Inflammatory macrophage (primary cell): ENCODE results near the gene CBFA2T3.

Experiments
- DNase-seq, 2 donors: peaks; one replicate each; pipeline ENCODE4 v3.0.0-alpha.2; 2020 to 2022

The CBFA2T3 gene

DNA sequence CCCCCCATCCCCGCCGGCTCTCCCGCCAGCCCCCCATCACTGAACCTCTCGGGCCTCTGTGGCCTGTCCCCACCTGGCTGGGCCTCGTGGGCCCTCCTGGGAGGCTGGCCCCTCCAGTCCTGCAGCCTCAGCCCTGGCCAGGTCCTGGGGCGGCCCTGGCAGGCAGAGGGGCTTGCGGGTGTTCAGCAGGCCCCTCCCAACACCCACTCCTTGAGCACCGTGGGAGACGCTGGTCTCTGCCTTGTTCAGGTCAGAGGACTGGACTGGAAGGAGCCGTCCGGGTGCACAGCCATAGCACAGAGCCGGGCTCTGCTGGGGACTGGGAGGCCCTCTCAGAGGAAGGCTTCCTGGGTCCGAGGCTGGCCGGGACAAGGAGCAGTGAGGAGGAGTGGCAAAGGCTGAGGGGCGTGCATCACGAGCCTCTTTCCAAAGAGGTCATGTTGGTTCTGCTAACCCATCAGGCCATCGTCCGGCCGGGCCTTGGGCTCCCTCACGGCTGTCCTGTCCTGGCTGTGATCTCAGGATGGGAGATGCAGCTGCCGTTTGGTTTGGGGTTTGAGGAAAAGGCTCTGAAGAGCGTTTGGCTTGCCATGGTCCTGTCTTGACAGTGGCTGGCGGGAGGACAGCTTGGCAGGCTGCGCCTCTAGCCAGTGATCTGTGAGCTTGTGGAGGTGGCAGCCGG, 104.2 kb downstream of the CBFA2T3 start:
- no peak for DNase-seq

DNA sequence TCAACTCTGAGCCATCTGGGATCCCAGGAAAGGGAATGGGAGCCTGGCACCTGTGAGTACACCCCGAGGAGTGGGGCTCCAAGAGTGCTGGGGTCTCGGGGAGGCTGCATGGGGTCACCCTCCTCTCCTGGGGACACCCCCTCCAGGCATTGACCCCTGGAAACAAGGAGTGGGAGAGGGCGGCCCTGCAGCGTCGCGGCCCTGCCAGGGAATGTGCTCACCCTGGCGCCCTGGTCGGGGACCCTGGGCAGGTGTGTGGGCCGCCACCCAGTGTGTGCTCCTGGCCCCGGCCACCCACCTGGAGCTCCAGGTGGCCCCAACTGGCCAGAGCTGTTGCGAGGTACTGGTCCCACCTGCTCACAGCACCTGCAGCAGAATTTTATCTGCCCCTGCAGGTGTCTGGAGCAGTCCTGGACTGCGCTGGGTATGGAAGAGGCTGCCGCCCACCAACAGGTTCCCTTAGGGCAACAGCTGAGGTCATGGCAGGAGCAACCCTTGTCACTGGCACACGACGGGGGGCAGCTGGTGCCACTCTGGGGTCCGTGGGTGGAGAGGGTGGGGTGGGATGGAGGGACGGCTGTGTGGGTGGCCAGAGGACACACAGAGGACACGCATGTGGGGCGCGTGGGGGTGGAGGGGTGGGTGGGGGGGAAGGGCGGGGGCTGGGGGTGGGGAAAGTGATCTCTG, 105.1 kb downstream of the CBFA2T3 start:
- DNase-seq, result no peak

DNA sequence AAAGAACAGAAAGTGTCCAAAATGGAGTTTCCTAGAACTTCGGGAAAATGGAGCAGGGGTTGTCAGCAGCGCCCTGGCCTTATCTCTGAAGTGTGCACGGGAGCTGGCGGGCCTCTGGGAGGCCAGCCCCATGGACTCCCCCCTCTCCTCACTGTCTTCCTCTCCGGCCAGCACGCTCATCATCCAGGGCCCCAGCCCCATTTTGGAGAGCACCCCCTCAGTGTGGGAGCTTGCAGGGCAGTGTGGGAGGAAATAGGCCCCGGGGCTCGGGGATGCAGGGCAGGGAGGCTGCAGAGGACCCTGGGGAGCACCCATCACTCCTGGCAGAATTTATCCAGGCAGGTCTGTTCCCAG, 105.7 kb downstream of the CBFA2T3 start:
- DNase-seq, result no peak

DNA sequence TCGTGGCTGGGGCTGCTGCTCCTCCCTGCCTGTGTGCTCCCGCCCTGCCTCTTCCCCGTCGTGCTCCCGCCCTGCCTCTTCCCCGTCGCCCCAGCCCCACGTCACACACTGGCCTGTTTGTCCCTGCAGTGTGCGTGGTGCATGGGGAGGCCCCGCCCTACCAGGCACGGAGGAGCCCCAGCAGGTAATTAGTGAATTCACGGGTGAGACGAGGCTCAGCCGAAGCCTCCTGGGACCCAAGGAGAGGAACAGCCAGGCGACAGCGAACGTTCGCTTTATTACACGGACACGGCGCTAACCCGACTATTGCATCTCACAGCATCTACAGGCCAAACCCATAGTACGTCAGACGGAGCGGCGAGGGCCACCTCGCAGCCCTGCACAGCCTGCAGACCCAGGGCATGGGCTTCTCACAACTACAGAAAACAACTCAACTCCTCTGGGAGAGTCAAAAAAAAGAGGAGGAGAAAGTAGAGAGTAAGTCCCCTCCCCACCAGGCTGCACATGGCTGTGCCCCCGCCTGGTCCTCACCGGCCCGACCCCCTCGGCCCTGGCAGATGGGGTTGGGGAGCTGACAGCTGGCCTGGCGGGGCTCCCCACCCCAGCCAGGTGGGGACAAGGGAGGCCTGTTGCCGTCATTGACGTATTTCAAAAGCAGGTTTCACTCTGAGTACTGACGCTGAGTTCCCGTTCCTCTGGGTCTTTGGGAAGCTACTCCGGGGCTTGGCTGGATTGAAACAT, 106.2 kb downstream of the CBFA2T3 start:
- DNase-seq, result peak in 1 of 2 donors; percentile 19

DNA sequence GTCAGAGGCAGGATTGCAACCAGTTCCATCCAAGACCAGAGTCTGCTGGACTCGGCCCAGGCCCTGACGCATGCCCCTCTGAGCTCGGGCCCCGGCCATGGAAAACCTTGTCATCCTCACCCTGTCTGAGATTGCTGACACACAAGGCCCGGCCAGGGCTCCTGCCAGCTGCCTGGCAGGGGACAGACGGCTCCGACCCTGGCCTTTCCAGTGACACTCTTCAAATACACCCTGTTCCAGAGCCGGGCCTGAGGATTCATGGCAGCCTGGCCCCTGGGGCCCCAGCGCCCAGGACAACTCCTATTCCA, 107.4 kb downstream of the CBFA2T3 start:
- no peak for DNase-seq

DNA sequence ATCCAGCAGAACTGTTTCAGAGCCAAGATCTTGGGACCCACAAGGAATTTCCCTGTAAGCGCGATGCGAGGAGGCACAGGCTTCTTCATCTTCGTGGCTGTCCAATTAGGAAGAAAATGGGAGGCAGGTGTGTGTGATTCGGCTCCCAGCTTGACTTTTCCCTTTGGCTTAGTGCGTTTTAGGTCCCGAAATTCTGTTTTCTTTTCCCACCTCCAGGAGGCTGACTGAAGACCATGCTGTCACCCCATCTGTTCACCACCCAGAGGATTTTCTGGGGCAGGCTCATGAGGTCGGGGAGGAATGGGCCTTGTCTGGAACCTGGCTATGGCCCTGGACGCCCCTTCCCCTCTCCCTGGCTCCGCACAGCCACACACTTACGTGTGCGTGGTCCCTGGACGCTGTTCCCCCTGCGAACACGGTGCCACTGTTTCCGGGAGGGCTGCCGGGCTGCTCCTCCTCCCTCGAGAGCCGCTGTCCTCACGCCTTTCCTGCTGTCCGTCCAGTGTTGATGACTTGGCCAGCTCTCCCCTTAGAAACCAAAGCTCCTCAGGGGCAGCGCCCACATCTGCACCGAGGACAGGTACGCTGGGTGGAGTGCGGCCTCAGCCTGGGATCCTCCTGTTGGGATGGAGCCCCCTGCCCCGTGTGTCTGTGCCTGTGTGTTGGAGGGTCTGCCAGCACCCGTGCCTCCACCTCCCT, 107.9 kb downstream of the CBFA2T3 start:
- DNase-seq, result no peak

DNA sequence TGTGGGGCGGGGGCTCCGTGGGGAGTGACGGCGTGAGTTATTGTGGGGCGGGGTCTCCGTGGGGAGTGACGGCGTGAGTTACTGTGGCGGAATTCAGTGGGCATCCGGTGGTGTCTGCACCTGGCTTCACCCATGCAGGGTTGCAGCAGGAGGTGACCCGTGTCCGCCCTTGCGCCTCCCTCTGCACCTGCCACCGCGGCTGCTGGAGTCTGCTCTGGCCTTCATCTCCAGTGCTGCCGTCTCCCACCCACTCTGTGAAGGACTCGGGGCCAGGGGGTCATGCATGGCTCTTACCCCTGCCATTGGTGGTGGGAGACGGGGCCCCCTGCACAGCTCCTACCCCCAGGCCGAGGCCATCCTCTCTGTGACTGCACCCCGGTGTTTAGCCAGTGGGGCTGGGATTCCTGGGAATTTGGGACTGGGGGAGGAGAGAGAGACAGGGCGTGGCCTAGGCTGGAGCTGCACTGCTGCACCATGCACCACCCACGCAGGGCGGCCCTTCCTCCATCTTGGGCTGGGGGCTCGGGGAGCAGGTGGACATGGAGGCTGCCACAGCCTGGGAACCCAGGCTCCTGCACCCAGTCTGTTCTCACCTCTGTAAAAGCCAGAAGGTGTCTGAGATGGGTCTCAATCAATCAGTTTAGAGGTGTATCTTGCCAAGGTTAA, 109.3 kb downstream of the CBFA2T3 start:
- no peak for DNase-seq

DNA sequence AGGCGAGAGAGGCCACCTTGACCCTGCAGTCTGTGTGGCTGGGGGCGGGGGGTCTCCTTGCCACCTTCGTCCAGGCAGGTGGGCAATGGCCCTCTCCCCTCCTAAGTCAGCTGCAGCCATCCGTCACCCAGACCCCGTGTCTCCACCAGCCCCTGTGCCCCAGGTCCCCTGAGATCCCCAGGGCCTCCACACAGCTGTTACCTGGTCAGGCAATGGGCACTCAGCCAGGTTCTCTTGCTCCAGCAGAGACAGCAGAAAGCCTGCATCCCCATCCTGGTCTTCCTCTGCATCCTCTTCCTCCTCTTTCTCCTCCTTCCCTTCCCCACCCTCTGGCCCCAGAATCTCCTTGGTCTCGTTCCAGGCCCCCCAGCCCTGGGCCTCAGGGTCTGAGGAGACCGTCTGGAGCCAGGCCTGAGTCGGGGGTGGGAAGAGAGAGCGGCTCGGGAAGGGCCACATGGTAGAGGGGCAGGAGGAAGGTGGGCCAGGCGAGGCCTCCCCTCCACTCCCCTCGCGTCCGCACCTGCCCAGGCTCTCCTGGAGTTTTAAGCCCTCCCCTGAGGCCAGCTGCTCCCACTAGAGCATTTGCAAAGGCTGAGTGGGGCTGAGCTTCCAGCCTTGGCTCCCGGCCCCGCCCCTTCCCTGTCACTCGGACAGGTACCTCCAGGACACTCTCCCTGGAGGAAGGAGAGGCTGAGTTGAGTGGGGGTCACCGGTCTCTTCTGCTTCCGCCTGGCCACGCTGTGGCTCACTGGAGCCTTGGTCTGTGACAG, 110.7 kb downstream of the CBFA2T3 start, which contains the start of gene PABPN1L:
Gene PABPN1L, minus strand, starts transcription at position 510 of the 770 bp plus-strand sequence. Its CDS starts 54 bp downstream, at position 456.
- no peak for DNase-seq

DNA sequence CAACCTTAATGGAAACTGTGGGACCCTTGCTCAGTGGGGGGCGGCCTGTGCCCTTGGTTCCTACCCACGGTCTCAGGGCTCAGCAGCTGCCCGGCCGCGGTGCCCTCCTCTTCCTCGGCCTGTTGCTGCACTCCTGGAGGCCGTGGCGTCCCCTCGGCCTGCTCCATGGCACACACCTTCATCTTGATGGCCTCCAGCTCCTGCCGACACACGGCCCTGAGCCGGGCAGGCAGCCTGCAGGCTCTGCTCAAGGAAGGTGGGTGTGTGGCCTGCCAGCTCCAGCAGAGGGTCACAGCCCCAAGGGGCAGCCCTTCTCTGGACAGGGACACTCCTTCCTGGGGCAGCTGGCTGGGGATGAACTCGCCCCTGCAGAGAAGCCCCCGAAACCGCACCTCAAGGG, 111.3 kb downstream of the CBFA2T3 start:
- no peak for DNase-seq

DNA sequence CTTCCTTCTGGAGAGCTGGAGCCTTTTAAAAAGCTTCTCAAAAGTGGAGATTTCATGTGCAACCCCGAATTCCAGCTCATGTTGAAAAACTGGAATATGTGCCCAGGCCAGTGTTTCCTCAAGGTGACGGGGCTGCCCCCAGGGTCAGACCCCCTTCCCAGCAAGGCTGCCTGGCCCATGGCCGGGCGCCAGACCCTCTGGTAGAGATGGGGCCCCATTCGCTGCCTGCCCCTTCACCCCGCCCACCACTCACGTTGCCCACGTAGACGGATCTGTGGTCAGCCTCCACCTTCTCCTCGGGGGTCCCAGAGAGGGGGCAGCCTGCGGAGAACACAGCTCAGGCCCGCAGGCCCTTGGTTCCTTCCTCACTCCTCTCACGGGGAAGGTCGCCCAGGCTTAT, 111.7 kb downstream of the CBFA2T3 start:
- no peak for DNase-seq

DNA sequence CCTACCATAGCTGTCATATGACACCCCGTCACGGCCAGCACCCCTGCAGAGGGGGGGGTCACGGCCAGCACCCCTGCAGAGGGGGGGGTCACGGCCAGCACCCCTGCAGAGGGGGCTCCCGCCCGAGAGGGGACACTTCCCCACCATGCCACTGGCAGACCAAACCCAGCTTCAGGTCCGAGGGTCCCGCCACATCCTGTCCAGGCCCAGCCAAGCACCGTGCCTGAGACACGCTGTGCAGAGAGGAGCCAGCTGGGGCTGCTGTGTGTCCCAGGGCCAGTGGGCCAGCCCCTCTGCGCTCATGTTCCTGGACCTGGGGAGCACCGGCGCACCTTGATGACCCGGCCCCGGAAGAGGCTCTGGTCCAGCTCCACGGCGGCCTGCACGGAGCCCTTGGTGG, 112.5 kb downstream of the CBFA2T3 start:
- DNase-seq, result no peak

DNA sequence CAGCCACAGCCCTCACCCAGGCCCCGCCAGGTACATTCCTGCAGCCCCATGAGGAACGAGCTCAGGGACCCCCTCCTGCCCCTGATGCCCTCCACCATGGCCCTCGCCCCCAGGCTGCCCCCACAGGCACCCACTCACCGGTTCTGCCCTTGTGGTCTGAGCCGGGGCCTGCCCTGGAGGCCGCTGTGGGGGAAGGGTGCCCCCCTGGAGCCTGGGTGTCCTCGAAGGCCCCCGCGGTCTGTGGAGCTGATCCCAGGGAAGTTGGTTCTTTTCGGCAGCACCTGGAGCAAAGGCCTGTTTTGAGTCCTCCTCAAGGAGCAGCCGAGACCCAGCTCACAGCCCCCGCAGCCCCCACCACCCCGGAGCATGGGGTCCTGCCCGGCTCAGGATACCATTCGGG, 112.9 kb downstream of the CBFA2T3 start:
- no peak for DNase-seq

DNA sequence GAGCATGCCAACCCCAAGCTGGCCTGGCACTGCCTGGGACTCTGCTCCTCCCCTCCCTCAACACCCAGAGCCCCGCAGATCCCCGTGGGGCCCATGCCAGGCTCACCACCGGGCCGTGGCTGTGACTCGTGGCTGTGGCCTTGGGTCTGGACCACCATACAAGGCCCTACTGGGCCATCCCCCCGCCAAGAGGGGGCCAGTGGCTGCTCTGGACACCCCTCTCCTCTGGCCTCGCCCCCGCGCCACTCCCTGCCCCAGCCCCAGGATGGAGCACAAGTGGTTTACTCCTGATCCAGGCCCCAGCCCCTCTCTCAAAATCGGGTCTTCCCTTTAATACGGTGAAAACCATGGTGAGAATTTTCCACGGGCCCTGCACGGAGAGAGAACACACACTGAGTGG, 113.6 kb downstream of the CBFA2T3 start:
- DNase-seq, result no peak

DNA sequence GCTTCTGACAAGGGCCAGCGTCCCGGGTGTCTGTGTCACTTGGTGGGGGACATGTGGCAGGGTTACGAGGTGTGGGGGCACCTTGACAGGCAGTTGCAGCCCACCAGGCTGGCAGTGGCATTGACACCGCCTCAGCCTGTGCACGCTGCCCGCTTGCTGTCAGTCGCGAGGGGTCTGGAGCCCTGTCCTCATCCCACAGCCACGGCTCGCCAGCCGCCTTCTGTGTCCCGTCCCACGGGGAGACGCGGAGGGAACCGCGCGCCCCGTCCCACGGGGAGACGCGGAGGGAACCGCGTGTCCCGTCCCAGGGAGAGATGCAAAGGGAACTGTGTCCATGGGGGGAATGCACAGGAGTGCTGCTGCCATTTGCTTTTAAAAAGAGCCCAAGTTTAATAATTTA, 114.0 kb downstream of the CBFA2T3 start:
- DNase-seq, result no peak

DNA sequence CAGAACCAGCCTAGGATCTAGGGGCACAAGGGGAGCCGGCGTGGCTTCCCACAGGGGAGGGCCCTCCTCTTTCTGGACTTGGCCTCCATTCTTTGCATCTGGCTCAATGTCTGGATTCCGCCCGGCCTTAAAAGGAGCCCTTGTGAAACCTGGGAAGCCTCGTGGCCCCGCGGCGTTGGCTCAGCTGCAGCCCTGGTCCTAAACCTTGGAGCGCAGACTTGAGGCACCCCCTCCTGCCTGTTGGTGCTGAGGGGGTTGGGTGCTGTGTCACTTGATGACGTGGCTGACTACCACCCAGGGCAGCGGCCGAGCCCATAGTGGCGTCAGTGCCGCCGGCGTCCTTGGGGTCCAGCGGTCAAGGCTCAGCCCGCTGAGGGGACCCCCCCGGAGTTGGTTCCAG, 115.6 kb downstream of the CBFA2T3 start:
- no peak for DNase-seq

DNA sequence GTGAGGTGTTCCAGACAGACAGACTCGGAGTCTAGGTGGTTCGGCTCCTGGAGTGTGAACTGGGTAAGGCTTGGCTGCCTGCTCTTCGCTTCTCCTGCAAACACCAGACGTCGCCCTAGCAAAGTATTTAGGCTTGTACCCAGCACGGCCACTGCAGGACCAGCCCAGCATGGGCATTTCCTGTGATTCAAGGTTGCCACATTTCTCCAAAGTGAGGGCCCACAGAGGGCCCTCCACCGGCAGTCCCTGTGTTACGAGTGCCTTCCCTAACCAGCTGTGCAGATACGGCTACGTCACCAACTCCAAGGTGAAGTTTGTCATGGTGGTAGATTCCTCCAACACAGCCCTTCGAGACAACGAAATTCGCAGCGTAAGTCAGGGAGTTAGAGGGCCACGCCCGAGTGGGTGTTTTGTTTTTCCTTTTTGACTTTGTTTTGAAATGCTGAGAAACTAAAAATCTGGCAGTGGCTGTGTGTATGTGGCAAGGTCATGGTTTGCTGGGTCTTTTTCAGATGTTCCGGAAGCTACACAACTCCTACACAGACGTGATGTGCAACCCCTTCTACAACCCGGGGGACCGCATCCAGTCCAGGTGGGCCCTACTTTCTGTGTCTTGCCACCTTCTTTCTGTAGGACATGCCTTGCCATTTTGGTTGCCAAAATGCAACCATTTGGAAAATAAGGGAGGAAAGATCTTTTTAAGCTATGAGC, 117.5 kb downstream of the CBFA2T3 start:
- peak in 1 of 2 donors; percentile 37 for DNase-seq

DNA sequence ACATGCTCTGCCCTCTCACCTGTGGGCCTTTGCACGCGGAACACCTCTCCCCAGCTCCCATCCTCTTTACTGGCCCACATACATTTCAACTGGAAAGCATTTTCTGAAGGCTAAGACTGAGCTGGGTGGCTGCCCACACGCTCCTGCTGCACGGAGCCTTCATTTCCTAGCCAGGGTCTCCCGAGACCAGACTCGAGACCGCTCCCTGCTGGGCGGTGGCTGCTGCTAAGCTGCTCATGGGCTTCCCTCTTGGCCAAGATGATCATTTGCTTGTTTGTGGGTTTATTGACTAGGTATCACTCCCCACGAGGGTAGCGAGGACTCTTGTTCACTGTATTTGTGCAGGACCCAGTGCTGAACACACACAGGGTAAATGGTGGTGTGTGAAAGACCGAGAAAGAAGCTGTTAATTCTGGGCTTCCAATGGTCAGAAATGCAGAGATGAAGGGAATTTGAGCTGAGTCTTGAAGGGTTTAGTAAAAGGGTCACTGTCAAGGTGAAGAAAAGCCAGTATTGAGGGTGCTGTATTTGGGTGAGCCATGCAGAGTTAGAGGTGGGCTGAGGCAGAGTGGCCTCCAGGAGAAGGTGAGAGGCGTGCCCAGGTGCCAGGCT, 119.2 kb downstream of the CBFA2T3 start:
- DNase-seq, result peak; percentile 78 to 90

DNA sequence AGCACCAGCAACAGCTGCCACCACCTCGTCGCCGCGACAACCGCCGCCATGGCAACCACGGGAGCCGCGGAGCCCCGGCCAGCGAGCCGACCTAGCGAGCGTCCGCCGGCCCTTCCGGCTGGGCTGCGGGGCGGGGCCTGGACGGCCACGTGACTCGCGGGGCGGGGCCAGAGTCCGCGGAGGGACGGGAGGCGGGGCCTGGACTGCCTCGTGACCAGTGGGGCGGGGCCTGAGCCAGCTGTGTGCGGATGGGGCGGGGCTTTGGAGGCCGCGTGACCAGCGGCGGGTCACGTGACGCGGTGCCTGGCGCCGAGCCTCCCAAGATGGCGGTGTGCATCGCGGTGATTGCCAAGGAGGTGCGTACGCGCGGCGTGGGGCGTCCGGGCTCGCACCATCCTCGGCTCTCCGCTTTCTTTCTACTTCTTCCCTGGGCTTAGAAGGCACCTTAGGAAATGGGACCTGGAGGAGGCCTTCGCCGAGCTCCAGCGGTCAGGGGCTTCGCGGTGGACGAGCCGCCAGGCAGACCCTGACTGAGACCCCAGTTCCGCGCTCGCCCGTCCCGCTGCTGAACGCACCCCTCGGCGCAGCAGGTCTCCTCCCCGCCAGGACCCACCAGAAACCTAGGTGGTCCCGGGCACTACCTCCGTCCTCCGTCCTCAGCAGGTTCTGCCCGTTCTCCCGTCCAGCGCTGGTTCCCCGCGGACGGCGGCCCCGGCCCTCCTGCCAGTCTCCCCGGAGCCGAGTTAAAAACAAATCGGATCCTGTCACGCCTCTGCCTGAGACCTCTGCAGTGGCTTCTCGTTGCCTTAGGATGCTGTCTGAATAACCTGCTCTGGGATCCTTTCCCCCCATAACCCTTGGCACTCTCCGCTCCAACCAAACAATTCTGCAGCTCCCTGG, 119.9 kb downstream of the CBFA2T3 start, which contains the start of the genes GALNS and TRAPPC2L:
Gene GALNS, minus strand, starts transcription at position 120 of the 900 bp plus-strand sequence. Its CDS starts 70 bp downstream, at position 50.
Gene TRAPPC2L, plus strand, starts transcription at position 300 of the 900 bp plus-strand sequence. Its CDS starts 24 bp downstream, at position 324.
- DNase-seq, result peak; percentile 98 to 99

DNA sequence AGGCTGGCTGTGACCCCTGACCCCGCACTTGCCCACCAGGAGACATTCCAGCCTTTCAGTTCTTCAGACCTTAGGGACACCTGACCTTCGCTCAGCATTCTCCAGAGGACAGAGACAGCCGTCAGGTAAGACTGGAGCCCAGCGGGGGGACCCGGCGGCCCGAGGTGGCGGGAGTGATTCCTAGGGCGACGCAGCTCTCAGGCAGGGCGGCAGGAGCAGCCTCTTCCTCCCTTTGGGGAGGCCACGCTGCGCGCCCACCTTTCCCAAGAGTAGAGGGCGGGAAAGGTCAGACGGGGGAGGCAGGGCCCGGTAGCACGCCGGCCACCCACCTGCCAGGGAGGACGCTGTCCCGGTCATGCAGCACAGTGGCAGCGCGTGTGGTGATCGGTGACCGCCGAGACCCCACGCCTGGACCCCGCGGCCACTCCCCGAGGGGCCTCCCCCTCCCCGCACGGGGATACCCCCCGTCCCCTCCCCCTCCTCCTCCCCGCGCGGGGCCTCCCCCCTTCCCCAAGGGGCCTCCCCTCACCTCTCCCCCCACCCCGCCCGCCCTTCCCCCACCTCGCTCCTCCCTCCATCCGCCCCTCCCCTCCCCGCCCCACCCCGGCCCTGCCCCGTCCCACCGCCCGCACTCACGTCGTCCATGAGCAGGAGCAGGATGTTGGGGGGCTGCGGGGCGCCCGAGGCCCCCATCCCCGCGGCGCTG, 120.7 kb downstream of the CBFA2T3 start:
- peak in 1 of 2 donors; percentile 23 for DNase-seq
